HuH-7.5 (cell line): ENCODE measurements around the gene PLD3.
"Not testable (repeated sequence)": the region's sequence is repeated elsewhere in the genome, so short reads cannot be mapped to it uniquely, and the experiment has no call there.

Source experiments
- DNase-seq: peaks from one replicate; pipeline ENCODE4 v3.0.0; 2011; ENCODE audit warnings: low spot score

Gene PLD3

DNA sequence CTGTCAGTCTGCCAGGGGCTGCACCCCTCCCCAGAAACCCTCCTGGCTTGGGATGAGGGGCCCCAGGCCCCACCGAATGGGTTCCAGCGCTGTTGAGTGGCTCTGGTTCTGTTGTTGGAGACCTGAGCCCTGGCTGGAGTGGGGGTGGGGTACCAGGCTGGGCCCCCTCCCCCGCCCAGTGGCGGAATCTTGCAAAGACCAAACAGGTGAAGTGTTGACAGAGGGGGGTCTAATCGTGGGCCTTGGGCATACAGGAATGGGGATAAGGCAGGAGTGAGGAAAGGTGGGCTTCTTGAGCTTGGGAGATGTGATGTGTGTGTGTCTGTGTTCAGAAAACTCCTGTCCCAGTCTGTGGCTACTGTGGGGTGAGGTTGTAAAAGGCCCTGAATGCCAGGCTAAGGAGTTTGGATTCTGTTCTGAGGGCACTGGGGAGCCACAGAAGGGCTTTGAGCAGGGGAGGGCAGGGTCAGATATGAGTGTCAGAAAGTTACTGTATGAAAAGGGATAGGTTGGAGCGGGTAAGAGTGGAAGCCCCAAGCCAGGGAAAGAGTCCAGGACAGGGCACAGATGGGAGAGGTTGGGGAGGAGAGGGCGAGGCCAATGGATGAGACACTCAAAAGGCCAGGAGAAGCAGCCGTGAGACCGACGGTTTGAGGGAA is 41.7 kb downstream of the PLD3 start, which contains the start of gene HIPK4:
Gene HIPK4, minus strand, starts transcription at position 98 of the 659 bp plus-strand sequence. CDS start 279 bp downstream, outside the sequence.
- DNase-seq: no peak

DNA sequence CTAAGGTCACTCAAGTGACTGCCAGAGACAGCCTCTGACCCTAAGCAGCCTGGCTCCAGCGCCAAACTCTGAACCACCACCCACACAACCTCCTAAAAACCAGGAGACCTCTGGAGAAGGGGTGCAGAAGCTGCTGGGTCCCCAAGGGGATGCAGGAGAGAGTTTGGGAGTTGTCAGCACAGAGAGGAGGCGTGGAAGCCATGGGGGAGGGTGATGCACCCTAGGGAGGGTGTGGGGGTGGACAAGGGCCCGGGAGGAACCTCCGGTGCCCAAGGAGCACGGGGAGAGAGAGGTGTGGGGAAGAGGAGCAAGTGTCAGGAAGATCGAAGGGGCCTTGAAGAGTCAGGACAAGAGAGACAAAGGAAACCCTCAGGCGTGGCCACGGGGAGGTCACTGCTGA is 43.6 kb downstream of the PLD3 start:
- no peak for DNase-seq

DNA sequence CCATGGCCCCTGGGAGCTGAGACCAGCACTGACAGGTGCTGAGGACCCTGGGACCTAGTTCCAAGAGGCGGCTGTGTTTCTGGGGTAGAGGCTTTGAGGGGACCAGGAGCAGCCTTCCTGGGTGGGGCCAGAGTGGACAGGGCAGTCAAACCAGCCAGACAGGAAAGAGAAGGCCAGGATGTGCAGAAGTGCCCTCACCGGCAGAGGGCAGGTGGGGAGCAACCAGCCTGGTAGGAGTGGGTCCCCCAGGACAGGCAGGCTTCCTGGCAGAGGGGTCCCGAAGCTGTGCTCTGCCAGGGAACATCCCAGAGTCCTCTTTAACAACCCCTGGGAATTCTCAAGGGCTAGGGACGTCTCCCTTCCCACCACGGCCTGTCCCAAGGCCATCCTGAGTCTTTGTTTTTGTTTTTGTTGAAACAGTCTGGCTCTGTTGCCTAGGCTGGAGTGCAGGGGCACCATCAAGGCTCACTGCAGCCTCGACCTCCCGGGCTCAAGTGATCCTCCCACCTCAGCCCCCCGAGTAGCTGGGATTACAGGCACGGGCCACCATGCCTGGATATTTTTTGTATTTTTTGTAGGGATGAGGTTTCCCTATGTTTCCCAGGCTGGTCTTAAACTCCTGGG is 44.5 kb downstream of the PLD3 start:
- DNase-seq: no peak

DNA sequence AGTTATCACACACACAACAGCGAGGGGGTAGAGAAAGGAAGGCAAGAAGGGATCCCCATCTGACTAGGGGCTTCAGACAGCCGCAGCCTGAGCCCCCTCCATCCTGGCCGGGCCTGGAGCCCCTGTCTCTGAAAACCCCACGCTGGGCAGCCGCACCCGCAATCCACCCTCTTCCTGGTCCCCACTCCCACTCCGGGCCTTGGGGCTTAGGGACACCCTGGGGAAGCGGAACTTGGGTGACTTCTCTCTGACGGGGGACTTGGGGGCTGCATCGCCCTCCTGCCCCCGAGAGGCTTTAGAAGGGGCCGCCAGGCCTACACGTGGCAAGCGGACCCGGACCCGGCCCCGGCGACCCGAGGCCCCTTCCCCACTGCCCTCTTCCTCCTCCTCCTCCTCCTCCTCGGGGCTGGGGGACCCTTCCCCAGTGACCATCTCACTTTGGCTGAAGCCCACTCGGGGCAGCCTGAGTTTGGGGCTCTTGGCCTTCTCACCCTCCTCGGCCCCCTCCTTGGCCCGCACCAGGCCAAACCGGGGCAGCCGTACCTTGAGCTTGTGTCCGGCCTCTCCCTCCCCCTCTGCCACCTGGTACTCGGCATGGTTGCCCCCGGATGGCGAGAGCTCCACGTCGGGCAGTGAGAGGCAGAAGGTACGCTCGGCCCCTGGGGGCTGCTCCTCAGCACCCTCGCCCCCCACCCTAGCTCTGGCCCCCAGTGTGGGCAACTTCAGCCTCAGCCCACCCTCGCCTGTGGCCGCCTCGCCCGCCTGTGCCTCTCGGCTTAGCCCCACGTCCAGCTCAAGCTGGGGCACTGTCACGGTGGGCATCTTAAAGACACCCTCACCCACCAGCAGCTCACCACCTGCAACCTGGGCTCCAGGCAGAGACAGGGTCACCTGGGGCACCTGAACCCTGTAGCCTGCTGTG is 45.7 kb downstream of the PLD3 start:
- no peak for DNase-seq

DNA sequence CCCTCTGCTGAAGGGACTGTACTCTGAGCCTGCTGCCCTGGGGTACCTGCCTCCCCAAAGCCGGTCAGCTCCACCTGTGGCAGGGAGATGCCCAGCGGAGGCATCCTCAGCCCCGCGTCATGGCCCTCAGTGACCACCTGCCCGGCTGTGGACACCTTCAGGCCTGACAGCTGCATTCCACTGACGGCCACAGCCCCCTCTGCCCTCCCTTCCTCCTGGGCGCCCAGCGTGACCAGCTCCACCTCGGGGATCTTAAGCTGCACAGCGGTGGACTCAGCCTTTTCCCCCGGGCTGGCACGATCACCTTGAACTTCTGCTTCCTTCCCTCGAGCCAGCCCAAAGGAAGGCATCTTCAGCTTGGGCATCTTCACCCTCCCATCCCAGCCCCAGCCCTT is 46.3 kb downstream of the PLD3 start:
- DNase-seq: no peak

DNA sequence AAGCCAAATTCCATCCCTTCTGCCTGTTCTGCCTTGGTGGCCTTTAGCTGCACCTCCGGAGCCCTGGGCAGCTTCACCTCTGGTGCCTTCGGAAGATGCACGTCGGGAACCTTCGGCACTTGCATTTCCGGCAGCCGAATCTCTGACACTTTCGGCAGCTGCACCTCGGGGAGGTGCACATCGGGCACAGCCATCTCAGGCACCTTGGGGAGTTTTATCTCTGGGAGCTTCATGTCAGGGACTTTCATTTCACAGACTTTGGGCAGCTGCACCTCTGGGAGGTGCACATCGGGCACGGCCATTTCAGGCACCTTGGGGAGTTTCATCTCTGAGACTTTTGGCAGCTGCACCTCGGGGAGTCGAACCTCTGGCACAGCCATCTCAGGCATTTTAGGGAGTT is 47.5 kb downstream of the PLD3 start:
- no peak for DNase-seq

DNA sequence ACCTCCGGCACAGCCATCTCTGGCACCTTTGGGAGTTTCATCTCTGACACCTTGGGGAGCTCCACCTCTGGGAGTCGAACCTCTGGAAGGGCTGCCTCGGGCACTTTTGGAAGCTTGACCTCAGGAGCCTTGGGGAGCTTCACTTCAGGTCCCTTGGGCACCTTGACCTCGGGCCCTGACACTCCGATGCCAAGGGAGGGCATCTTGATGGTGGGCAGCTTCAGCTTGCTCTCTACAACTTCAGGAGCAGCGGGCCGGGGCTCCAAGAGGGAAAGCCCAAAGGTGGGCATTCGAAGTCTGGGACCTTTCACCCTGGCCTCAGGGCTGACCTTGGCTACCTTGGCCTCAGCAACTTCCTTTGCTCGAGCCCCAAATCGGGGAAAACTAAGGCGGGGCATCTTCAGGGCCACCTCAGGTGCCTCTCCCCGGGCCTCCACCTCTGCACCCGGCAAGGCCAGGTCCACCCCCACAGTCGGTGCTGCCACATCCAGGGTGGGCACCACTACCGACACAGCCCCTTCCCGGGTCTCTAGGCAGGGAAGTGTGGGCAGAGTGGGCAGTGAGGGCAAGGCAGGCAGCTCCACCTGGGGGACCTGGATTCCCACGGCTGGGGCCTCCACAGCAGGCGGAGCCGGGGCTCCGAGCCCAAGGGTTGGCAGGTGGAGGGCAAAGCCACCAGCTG is 48.5 kb downstream of the PLD3 start:
- DNase-seq: no peak

DNA sequence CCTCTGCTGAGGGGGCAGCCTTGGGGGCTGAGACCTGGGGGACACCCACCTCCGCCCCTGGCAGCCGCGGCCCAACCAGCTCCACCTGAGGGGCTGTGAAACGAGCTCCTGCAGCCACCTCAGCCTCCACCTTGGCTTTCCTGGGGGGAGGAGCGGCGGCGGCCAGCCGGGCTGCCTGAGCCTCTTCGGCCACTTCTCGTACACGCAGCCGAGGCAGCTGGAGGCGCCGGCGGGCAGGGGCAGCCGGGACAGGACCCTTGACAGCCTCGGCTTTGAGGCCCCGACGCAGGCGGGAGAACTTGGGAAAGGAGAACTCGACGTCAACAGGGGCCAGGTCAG is 49.0 kb downstream of the PLD3 start:
- DNase-seq: no peak

DNA sequence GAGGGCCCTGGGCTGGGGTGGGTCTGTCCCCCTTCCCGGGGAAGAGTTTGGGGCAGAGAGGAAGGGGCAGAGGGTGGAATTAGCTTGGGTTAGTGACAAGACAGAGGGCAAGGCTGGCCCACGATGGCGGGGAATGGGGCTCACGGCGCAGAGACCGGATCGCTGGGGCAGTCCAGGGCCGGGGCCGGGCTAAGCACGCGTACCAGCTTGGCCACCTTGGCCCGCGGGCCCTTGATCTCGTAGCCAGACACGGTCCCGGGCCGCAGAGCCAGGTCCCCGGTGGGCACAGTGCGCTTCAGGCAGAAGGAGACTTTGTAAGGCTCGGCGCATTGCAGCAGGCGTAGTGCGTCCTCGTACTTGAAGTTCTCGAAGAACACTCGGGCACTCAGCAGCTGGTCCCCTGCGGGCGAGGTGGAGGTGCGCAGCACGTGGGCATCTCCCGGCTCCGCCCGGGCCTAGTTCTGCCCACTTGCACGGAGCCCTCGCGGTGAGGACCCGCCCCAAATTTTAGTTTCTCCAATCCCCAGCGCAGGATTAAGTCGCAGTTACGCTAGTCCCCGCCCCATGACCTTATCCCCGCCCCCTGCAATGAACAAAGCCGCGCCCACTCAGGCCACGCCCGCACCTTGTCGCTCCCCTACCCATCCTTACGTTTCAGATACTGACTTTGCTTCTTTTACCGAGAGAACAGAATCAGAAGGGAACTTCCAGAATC is 50.1 kb downstream of the PLD3 start:
- DNase-seq: no peak

DNA sequence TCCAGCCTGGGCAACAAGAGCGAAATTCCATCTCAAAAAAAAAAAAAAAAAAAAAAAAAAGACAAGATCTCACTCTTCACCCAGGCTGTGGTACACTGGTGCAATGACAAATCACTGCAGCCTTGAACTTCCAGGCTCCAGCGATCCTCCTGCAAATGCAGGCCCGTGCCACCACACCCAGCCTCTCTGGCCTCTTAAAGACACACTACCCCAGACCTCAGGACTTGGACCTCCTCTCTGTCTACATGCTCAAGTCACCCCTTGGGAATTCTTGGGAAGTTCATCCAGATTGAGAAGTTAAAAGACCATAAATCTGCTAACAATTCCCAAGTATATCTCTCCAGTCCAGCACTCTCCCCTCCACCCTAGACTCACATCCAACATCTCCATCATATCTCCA is 52.1 kb downstream of the PLD3 start:
- no peak for DNase-seq

DNA sequence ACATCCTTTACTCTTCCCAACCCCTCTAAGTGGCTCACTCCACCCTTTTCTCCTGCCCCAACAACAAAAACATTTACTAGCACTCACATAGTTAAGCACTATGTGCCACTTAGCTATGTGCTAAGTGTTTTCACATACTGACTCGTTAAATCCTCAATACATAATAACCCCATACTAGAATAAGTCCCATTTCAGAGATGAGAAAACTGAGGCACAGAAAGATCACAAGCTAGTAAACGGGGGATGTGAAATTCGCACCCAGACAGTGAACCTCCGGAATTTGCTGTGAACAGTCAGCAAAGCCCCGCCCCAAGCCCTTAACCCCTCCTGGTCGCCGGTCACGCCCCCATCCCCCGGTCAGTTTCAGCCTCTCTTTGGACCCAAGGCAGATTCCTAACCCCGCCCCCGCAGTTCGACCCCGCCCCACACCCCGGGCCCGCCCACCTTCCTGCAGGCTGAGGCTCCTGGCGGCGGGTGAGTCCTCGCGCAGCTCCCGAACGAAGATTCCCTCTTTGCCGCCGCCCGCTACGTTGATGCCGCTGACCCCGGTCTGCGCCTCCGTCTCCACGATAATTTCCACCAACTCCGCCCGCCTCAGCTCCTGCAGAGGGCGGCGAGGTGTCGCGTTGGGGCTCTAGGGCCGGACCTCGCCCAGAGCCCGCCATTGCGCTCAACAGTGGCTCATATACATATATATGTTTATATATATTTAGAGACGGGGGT is 54.9 kb downstream of the PLD3 start:
- DNase-seq: peak; percentile 98

DNA sequence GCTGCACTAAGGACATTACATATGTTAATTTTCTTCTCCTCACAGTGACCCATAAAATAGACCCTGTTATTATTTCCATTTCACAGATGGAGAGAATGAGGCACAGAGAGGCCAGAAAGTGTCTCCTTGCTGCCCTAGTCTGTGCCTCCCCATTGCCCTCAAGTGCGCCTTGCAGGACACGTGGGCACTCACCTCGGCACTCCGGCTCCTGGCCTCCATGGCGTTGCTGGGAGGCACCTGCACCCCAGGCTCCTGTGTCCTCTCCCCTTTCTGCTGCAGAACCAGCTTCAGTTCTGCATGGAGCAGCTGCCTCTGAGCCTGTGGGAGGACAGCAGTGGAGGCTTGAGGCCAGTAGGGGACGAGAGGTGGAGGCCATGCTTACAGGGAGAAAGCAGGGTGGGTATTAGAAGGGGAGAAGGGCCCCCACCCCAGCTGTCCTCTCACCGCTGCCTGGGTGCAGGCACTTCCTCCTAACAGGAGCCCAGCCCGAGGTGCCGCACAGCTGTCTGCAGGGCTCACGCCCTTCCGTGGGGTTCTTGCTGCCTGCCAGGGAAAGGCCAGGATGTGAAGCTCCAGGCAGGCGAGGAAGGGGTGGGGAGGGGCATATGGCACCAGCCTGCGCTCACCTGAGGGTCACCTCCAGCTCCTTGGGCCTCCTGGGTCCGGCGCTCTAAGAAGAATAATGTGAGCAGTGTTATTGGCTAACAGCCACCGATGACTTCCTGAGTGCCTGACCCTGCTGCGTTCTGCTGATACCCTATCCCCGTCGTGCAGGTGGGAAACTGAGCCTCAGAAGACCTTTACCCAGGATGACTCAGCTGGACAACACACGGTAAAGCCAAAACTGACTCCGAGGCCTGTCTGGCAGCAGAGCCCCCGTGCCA is 59.5 kb downstream of the PLD3 start:
- DNase-seq: no peak

DNA sequence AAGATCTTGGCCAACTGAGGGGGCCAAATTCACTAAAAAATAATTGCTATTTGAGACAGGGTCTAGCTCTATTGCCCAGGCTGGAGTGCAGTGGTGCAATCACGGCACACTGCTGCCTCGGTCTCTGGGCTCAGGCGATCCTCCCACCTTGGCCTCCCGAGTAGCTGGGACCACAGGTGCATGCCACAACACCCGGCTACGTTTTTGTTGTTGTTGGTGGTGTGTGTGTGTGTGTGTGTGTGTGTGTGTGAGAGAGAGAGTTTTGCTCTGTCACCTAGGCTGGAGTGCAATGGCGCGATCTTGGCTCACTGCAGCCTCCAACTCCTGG is 60.1 kb downstream of the PLD3 start:
- not testable (repeated sequence) for DNase-seq

DNA sequence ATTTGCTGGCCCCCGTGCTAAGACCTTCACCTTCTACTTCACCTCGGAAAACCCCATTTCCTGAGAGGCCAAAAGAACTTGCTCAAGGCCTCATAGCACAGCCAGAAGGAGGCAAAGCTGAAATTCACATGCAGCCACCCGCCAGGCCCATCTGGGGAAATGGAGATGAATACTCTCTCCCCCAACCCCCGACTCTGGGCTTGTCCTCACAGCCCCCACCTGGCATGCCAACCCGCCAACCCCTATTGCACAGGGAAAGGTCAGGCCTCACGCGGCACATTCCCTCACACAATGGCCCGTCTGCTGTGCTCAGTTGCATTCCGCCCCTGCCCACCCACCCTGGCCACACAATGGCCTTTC is 61.5 kb downstream of the PLD3 start:
- DNase-seq: no peak

DNA sequence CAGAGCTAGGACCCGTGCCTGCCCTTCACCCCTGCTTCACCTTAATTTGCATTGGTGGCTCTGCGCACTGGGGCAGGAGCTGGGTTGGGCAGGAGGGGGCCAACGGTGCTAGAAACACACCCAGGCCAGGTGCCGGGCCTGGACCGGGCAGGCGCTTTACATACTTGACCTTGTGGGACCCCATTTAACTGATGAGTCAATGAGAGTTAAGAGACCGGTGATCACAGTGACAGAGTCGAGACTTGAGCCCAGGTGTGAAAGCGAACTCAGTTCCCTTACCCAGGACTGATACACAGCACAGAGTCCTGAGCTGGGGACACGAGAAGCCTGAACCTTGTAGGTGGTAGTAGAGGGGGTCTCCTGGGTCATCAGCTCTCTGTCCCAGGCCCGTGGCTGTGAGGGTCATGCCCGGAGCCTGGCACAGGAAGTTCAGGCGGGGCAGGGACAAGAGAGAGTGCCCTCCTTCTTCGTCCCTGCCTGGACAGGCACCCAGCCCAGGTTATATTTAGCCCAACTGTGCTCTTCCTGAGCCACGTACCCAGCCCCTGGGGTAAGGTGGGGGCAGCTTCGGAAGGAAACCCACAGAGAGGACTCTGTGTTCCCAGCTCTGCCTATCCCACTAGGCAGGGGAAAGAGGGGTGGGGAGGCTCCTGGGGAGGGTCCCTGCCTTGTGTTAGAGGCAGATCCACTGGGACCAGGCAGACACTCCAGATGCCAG is 62.8 kb downstream of the PLD3 start:
- peak; percentile 10 for DNase-seq

DNA sequence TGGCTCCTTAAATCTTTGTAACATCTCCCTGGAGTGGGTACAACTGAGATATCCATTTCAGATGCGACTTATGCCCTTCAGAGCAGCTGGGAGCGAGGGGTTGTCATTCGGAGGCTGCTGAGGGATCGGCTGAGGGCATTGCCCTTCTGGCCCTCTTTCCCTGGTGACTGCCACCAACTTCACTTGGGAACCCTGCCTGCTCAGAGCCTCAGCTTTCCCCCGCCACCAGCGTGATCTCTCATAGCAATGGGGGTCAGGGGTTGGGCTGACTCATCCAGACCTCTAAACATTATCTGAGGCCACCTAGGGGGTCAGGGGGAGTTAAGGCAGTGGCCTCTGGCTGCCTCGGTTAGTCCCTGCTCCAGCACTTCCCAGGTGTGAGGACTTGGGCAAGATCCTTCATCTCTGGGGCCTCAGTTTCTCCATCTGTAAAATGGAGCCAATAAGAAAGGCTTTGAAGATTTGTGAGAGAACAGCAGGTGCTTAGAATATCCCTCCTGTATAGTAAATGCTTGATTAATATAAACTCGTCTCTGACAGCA is 63.5 kb downstream of the PLD3 start:
- DNase-seq: peak; percentile 8

DNA sequence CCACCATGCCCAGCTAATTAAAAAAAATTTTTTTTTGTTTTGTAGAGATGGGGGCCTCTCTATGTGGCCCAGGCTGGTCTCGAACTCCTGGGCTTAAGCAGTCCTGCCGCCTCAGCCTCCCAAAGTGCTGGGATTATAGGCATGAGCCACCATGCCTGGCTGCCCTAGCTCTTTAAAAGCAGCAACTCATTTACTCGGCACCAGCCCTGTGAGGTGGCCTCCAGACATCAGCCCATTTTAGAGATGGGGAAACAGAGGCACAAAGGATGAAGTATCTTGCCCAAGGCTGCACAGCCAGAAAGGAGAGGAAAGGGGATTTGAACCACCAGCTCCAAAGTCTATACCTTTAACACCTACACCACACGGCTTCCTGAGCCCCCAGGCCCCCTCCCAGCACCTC is 64.4 kb downstream of the PLD3 start:
- no peak for DNase-seq

DNA sequence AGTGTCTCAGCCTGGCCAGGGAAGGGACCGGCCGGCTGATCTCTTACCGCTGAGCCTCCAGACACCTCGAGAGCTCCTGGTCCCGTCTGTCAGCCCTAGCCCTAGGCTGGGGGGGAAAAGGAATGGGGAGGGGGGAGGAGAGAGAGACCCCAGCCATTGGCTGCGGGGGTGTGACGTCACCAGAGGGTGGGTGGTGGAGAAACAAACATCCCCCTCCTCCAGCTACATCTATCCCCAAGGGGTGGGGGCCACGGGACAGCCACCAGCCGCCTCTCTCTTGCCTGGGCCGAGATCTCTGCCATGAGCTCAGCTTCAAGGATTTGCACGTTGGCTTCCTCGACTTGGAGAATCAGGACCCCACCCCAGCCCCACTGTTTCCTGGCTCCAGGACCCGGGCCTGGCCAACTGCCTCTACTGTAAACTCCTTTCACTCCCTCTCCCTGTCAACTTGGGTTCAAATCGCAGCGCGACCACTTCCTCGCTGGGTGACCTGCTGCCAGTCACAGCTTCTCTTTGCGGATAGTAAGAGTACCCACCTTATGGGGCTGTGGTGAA is 64.9 kb downstream of the PLD3 start, which contains the start of gene PRX:
Gene PRX, minus strand, starts transcription at position 88 of the 555 bp plus-strand sequence. CDS start 5,446 bp downstream, outside the sequence.
- DNase-seq: peak; percentile 3
